Mucosa of stomach (tissue), 1 donor: ENCODE results near the gene KCNQ2.

Experiments used
- H3K27me3 ChIP-seq: one replicate; pipeline ENCODE4 v1.7.0; 2013; ENCODE audit warnings: mild to moderate bottlenecking, low read length; ENCODE audit not compliant: control insufficient read depth, insufficient read depth
- H3K36me3 ChIP-seq: one replicate; pipeline ENCODE4 v1.7.0; 2013; ENCODE audit warnings: low read length; ENCODE audit not compliant: control insufficient read depth, insufficient read depth
- H3K4me1 ChIP-seq: one replicate; pipeline ENCODE4 v1.7.0; 2013; ENCODE audit warnings: mild to moderate bottlenecking, low read length; ENCODE audit not compliant: control insufficient read depth, insufficient read depth
- H3K4me3 ChIP-seq: one replicate; pipeline ENCODE4 v1.7.0; 2013; ENCODE audit warnings: low read length
- H3K9ac ChIP-seq: one replicate; pipeline ENCODE4 v1.7.0; 2013; ENCODE audit warnings: mild to moderate bottlenecking, low read length, moderate library complexity
- H3K9me3 ChIP-seq: one replicate; pipeline ENCODE4 v1.7.0; 2013; ENCODE audit warnings: mild to moderate bottlenecking, low read length, moderate library complexity; ENCODE audit not compliant: control insufficient read depth
- donor health status: Pancreatic carcinoma.

KCNQ2 gene

DNA sequence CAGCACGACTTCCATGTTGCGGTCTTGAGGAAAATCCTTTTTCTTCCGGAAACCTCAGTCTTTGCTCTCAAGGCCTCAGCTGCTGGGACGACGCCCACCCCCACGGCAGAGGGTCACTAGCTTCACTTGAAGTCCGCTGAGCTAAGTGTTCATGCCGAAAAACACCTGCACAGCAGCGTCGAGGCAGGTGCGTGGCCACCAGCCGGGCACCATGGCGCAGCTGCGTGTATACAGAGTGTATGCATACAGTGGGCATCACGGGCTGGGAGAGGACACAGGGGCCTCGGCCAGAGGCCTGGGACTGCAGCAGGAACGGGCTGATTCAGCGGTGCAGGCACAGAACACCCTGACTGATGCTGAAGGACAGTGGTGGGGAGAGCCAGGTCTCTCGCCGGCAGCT, 20.1 kb downstream of the KCNQ2 start:
- peaks cover 30% of the 10 kb centered on the region for H3K27me3 ChIP-seq
- H3K4me1 ChIP-seq = no peaks in the 10 kb centered on the region
- no peaks in the 10 kb centered on the region for H3K9me3 ChIP-seq
- H3K36me3 ChIP-seq = no peaks in the 10 kb centered on the region
- H3K4me3 ChIP-seq = no peak overlapping the region
- H3K9ac ChIP-seq = no peak overlapping the region

DNA sequence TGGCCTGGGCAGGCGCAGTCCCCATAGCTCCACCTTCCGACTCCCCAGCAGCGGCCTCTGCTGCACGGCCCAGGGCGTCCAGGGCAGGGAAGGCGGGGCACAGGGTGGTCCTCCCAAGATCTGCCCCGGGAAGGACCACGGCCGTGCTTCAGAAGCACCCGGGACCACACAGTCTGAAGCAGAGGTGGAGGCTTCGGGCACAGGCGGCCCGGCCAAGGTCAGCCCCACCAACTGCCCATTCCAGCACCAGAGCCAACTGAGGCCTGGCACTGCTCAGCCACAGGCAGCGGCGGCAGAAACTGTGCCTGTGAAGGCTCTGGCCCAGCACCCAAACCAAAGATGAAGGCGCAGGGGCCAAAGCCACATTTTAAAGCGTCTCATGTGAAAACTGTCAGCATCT, 20.6 kb downstream of the KCNQ2 start:
- Histone ChIP-seq H3K9ac (no peak overlapping the region), H3K9me3 (no peaks in the 10 kb centered on the region), H3K36me3 (no peaks in the 10 kb centered on the region), H3K4me1 (no peaks in the 10 kb centered on the region), H3K4me3 (no peak overlapping the region), H3K27me3 (peaks cover 28% of the 10 kb centered on the region)

DNA sequence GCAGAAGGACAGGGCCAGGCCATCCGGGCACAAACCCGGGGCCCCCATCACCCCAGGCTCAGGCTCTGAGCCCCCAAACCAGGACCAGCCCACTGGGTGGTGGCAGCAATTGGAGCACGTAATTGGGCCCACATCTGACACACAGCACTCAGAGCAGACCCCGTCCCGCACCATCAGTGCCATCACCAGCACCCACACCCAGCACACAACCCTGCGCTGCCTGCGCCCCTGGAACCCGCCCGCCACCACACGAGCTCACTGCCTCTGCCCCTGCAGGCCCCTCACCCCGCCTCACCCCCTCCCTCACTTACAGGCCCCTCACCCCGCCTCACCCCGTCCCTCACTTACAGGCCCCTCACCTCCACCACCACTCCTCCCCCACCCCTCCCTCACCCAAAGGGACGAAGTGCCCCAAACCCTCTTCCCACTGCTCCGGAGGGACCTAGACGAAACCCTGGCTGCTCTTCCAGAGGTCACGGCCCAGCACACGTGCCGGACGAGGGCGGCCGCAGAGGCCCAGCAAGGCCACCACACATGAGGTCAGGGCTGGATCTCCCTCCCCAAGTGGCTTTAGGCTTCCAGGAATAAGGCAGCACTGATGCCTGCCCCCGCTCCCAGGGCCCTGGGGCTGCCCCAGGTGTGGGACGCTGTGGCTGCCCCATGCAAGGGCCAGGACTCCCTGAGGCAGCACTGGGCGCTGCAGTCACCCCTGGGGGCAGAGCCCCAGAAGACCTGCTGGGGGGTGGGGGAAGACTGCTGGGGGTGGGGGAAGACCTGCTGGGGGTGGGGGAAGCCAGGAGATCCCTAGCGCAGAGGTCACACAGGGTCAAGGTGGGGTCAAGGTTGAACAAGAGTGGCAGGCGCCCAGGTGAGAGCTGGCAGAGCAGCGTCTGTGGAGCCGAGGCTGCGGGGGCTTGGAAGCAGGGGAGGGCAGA, 22.4 kb downstream of the KCNQ2 start:
- Histone ChIP-seq H3K9me3 (no peaks in the 10 kb centered on the region), H3K4me1 (no peaks in the 10 kb centered on the region), H3K4me3 (no peak overlapping the region), H3K27me3 (peaks cover 23% of the 10 kb centered on the region), H3K9ac (no peak overlapping the region), H3K36me3 (no peaks in the 10 kb centered on the region)

DNA sequence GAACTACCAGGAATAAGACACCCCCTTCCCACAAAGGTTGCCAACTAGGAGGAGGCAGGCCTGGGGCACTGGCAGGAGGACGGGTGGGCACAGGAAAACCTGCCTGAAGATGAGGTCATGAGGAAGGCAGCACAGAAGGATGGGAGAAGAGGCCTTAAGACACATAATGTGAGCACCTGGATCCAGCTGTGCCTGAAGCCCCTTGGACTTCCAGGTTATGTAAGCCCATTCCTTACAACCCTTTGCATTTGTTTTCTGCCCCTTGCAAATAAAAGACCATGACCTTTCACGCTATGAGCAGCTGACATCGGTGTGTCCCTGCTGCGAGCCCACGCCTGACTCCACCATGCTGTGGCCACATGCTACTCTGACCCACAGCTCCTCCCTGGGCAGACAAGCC, 23.4 kb downstream of the KCNQ2 start:
- Histone ChIP-seq H3K27me3 (peaks cover 12% of the 10 kb centered on the region), H3K9me3 (no peaks in the 10 kb centered on the region), H3K9ac (no peak overlapping the region), H3K36me3 (no peaks in the 10 kb centered on the region), H3K4me1 (no peaks in the 10 kb centered on the region), H3K4me3 (no peak overlapping the region)

DNA sequence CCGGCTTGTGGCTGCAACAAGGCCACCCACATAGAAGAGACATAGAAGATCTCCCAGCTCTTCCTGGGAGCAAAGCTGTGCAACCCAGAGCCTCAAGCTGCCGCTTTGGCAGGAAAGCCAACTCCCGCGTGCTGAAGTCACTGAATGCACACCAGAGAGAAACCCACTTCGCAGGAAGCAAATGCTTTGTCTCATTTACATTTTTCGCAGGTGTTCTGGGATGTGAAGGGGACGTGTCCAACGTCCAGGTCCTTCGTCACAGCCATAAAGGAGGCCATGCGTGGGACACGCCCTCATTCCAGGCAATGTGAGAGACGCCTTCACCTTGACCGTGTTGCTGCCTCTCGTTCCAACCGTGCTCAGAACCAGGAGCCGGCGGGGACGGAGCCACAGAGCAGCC, 24.4 kb downstream of the KCNQ2 start:
- Histone ChIP-seq H3K4me3 (no peak overlapping the region), H3K36me3 (no peaks in the 10 kb centered on the region), H3K9me3 (no peaks in the 10 kb centered on the region), H3K4me1 (no peaks in the 10 kb centered on the region), H3K27me3 (peaks cover 8% of the 10 kb centered on the region), H3K9ac (no peak overlapping the region)

DNA sequence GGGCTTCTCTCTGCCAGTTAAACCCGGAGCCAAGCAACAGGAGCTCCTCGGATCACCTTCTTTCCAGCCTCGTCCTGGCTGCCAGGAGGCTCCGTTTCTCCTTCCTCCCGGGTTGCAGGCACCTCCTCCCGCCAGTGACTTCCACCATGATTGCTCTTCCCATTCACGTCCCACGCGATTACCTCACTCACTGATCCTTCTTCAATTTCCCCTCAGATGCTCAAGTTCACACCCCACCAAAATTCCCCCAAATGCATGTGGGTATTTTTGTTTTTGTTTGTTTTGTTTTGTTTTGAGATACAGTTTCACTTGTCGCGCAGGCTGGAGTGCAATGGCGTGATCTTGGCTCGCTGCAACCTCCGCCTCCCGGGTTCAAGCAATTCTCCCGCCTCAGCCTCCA, 25.1 kb downstream of the KCNQ2 start:
- Histone ChIP-seq H3K9ac (no peak overlapping the region), H3K4me1 (no peaks in the 10 kb centered on the region), H3K9me3 (no peaks in the 10 kb centered on the region), H3K27me3 (peaks cover 5% of the 10 kb centered on the region), H3K36me3 (no peaks in the 10 kb centered on the region), H3K4me3 (no peak overlapping the region)

DNA sequence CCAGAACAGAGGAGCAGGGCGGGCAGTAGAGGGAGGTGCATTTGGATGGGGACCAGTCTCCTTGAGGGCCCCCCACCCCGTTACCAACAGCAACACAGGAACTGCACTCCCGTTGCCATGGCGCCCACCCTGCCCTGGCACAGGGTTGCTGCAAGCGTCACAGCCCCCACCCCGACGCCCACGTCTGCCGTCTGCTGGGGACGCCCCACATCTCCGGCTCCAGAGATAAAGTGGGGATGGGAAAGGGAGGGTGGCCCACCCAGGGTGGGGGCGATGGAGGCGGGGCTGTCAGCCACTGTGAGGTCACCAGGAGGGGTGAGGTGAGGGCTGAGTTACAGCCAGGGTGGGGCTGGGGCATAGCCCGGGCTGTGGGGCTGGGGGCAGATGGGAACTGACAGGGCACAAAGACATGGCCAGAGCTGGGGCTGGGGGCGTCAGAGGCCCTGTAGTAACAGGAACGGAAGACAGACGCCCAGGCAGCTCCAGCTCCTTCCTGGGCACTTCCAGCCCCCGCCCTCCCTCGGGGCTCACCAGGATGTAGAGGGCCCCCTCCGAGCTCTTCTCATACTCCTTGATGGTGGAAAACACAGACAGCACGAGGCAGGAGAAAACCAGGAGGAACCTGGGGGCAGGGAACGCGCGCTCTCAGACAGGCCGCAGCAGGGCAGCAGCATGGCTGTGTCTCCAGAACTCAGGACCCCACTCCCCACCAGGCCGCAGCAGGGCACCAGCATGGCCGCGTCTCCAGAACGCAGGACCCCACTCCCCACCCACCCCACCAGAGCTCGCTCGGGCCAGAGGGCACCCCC, 26.0 kb downstream of the KCNQ2 start:
- H3K9ac ChIP-seq = no peak overlapping the region

DNA sequence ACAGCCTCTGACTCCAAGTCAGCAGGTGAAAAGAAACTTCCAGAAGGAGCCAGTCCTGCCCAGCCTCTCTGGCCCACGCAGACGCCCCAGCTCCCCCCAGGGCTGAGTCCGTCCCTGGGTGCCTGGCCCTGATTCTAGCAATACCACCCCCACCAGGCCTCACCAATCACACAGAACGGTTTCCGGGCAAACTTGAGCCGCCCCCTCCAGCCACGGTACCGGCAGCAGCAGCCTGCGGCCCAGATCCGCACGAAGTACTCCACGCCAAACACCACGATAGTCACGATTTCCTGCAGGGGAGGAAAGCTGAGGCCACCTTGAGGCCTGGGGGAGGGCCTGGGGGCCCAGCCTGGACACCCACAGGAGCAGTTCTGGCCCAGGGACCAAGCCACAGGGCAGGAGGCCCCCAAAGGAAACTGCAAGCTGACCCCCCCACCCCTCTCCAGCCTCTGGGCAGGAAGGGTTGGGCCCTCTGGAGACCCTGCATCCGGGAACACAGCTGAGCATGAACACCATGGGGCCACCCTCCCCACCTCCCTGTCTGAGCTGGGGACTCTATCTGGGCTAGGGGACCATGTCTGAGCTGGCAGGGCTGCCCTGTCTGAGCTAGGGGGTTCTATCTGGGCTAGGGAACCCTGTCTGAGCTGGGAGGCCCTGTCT, 27.2 kb downstream of the KCNQ2 start:
- no peaks in the 10 kb centered on the region for H3K9me3 ChIP-seq
- H3K36me3 ChIP-seq = no peaks in the 10 kb centered on the region
- no peaks in the 10 kb centered on the region for H3K27me3 ChIP-seq
- no peak overlapping the region for H3K9ac ChIP-seq
- no peak overlapping the region for H3K4me3 ChIP-seq
- H3K4me1 ChIP-seq = no peaks in the 10 kb centered on the region

More for the DNA sequence above, 26.0 kb downstream of the KCNQ2 start:
- H3K9me3 ChIP-seq = no peaks in the 10 kb centered on the region
- no peak overlapping the region for H3K4me3 ChIP-seq
- no peaks in the 10 kb centered on the region for H3K36me3 ChIP-seq
- H3K4me1 ChIP-seq = no peaks in the 10 kb centered on the region
- H3K27me3 ChIP-seq = no peaks in the 10 kb centered on the region

DNA sequence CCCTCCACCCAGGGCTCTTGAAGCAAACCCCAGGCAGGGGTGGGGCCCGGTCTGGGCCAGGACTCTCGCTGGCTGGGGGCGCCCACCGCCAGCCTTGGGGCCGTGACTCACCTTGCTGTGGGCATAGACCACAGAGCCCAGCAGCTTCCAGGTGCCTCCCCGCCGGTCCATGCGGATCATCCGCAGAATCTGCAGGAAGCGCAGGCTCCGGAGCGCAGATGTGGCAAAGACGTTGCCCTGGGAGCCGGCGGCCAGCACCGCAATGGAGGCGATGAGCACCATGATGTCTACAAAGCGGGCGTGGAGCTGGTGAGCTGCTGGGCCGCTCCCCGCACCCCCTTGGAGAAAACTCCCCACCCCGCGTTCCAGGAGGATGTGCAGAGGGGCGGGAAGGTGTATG, 27.9 kb downstream of the KCNQ2 start:
- H3K27me3 ChIP-seq = no peaks in the 10 kb centered on the region
- no peaks in the 10 kb centered on the region for H3K36me3 ChIP-seq
- H3K4me1 ChIP-seq = no peaks in the 10 kb centered on the region
- H3K9ac ChIP-seq = no peak overlapping the region
- H3K9me3 ChIP-seq = no peaks in the 10 kb centered on the region
- H3K4me3 ChIP-seq = no peak overlapping the region

DNA sequence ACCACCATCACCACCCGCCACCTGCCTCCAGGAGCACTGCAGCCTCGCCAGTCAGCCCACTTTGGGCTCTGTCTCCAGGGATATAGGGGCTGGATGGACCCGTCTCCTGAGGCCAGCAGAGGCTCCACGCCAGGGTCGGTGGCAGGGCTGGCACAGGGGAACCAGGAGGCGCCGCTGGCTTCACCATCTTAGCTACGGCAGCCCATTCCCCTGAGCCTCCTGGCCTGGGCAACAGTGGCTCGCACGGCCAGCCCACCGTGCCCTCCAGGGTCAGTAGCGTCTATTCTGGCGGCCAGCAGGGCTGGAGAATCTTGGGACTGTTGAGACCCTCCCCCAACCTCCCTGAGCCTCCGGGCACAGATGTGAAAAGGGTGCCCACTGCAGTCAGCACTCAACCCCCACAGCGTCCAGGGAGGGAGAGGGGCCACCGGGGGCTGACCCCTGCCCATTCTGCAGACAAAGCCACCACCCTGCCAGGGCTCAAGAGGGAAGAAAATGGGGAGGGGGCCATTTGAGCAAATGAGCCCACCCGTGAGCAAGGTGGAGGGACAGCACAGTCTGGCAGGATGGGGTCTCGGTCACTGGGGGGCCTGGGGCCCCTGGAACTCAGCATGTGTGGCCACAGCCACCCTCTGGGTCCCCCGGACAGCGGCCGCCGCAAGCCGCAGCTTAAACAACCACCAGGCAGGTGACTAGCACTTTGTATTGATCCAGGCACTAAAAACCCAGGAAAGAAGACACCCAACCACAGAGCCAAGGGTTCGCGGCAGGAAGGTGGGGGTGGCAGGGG, 28.7 kb downstream of the KCNQ2 start:
- no peaks in the 10 kb centered on the region for H3K36me3 ChIP-seq
- no peak overlapping the region for H3K9ac ChIP-seq
- no peak overlapping the region for H3K4me3 ChIP-seq
- H3K9me3 ChIP-seq = no peaks in the 10 kb centered on the region
- H3K27me3 ChIP-seq = no peaks in the 10 kb centered on the region
- no peaks in the 10 kb centered on the region for H3K4me1 ChIP-seq

DNA sequence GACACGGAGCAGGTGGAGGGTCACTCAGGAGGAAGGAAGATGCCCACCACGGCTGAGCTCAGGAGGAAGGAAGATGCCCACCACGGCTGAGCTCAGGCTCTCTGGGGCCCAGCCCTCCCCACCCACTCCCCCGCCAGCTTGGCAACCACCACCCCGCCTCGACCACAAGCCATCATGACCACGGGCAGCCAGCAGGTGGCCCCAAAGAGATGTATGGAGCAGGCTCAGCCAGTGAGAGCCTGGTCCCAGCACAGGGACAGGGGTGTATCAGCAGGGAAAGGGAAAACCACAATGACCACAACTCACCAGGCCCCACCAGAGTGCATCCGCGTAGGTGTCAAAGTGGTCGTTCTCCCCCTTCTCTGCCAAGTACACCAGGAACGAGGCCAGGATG, 30.4 kb downstream of the KCNQ2 start:
- Histone ChIP-seq H3K9ac (no peak overlapping the region), H3K4me1 (no peaks in the 10 kb centered on the region), H3K36me3 (no peaks in the 10 kb centered on the region), H3K9me3 (no peaks in the 10 kb centered on the region), H3K4me3 (no peak overlapping the region), H3K27me3 (no peaks in the 10 kb centered on the region)
